ENCODE results near the gene KBTBD7. TPM values are rescaled to one million over a fixed set of nuclear protein-coding genes. Genes with fewer than 3 reads are reported as not detected.

The KBTBD7 gene
- total and polyA plus RNA-seq, 2 of the 13 experiments (the other 11 are each of a cell fraction or from before 2014, with no cell fraction given) = 3.6 to 9.0 TPM

GRCh38 chr13:41150058-41150457 lies 44.3 kb downstream of the KBTBD7 start:
- CTCF ChIA-PET (ENCODE audit: low intra/inter-chr PET ratio, low total read pairs) = no interaction called here
- WGBS (ENCODE audit: low lambda C conversion rate) = 43% methylated on average over 2 of the region's 2 CpGs
- Histone ChIP-seq H3K4me1 (ENCODE audit: insufficient read depth, low read length) (no peaks in the 10 kb centered on the region), H3K27me3 (ENCODE audit: control insufficient read depth in 1 of 2, insufficient read depth in 2 of 2, low read length in 2 of 2) (no peaks in the 10 kb centered on the region), H3K36me3 (replicated peaks in 1 of 2; ENCODE audit: control insufficient read depth in 1 of 2, insufficient read depth in 2 of 2, low read length in 2 of 2) (no peaks in the 10 kb centered on the region), H3K27ac (ENCODE audit: extremely low read length, insufficient read depth, low read length) (no peak overlapping the region), H4K20me1 (ENCODE audit: insufficient read depth, low read length) (no peaks in the 10 kb centered on the region), H2AFZ (ENCODE audit: low read length) (no peak overlapping the region), H3K9me3 (ENCODE audit: low read length) (peaks cover 56% of the 10 kb centered on the region), H3K79me2 (ENCODE audit: insufficient read depth, low read length) (no peaks in the 10 kb centered on the region), H3K9ac (ENCODE audit: insufficient read depth, low read depth, low read length) (no peak overlapping the region), H3K4me3 (replicated peaks in 1 of 3; ENCODE audit: insufficient read depth in 1 of 3, low read depth in 2 of 3, low read length in 3 of 3) (no peak overlapping the region), H3K4me2 (ENCODE audit: low read depth, low read length) (no peak overlapping the region)
- TF ChIP-seq SMAD1 (CRISPR knock-in tag; IDR thresholded peaks at IDR 0.05; ENCODE audit: borderline replicate concordance, low read depth) (no peak), EZH2 (conservative IDR thresholded peaks at IDR 0.05; ENCODE audit: low read depth, low read length) (no peak), TMF1 (CRISPR knock-in tag; IDR thresholded peaks at IDR 0.05; ENCODE audit: low read depth) (no peak), FOXA3 (CRISPR knock-in tag; IDR thresholded peaks at IDR 0.05) (no peak), ZSCAN9 (CRISPR knock-in tag; IDR thresholded peaks at IDR 0.05; ENCODE audit: borderline replicate concordance) (no peak), TRIM22 (IDR thresholded peaks at IDR 0.05) (no peak), ZNF558 (CRISPR knock-in tag; IDR thresholded peaks at IDR 0.05; ENCODE audit: borderline replicate concordance) (no peak), FOXO4 (CRISPR knock-in tag; conservative IDR thresholded peaks at IDR 0.05) (no peak), ZNF547 (CRISPR knock-in tag; IDR thresholded peaks at IDR 0.05) (no peak), ZSCAN30 (CRISPR knock-in tag; IDR thresholded peaks at IDR 0.05) (no peak), RBAK (CRISPR knock-in tag; IDR thresholded peaks at IDR 0.05) (no peak), ZNF839 (CRISPR knock-in tag; IDR thresholded peaks at IDR 0.05; ENCODE audit: borderline replicate concordance) (no peak), ZFY (CRISPR knock-in tag; IDR thresholded peaks at IDR 0.05) (no peak), EP300 (IDR thresholded peaks at IDR 0.05; ENCODE audit: low read depth in 2 of 2, low read length in 2 of 2) (no peak), EP300 (CRISPR knock-in tag; IDR thresholded peaks at IDR 0.05; ENCODE audit: borderline replicate concordance) (no peak)
- no peak for DNase-seq (ENCODE audit: low spot score)
- in situ Hi-C loops (cut with HindIII; ENCODE audit: extremely low pct_ligation_motif_present, low pct_unique_long_range_greater_than_20kb) = no loop called here
- no peak for ATAC-seq
- BruUV-seq (replicated peaks) = no TSS peak
- POLR2A ChIA-PET = no interaction called here
- intact Hi-C loops (cut with micrococcal nuclease; ENCODE audit: unreplicated experiment) = no loop called here
- no peak for FAIRE-seq
